Testis (tissue), 2 donors: ENCODE data around the gene LRRC36.

Experiments used
- CTCF ChIP-seq, 3 experiments: fragments of 450-650 bp in 2 of 3; fragments of 200-600 bp in 1 of 3; sonication (generic) in 1 of 3; IDR thresholded peaks; one replicate each; pipeline ENCODE4 v1.5.1; 2016 to 2019; ENCODE audit warnings: antibody characterized with exemption in 3 of 3, mild to moderate bottlenecking in 2 of 3, moderate library complexity in 1 of 3
- POLR2A ChIP-seq: fragments of 450-650 bp; IDR thresholded peaks from one replicate; pipeline ENCODE4 v1.6.1; 2017; ENCODE audit warnings: antibody characterized with exemption, mild to moderate bottlenecking, moderate library complexity

GRCh38 chr16:67421030-67421429 lies 94.4 kb downstream of the LRRC36 start:
- TF ChIP-seq CTCF (IDR thresholded peaks at IDR 0.05) (no peak), POLR2A (no peak)
